Liver (tissue), 9 donors: ENCODE data around the gene NXPH1. TPM values are rescaled to one million over a fixed set of nuclear protein-coding genes. Genes with fewer than 3 reads are reported as not detected.

ENCODE experiments used
- DNase-seq: peaks from one replicate; pipeline ENCODE4 v3.0.0-alpha.2; 2017; ENCODE audit warnings: low spot score
- H3K27ac ChIP-seq, 2 donors: one replicate each; pipeline ENCODE4 v1.7.0; 2013; ENCODE audit warnings: inconsistent platforms in 2 of 2, low read length in 2 of 2, control low read depth in 1 of 2, low read depth in 1 of 2, mild to moderate bottlenecking in 1 of 2
- H3K27me3 ChIP-seq, 4 donors: one replicate each; pipeline versions ENCODE4 v1.6.1 to v1.7.0; 2013; ENCODE audit warnings: low read length in 3 of 4, inconsistent platforms in 1 of 4, mild to moderate bottlenecking in 1 of 4, moderate library complexity in 1 of 4; ENCODE audit not compliant: control insufficient read depth in 4 of 4, insufficient read depth in 4 of 4
- H3K36me3 ChIP-seq, 4 donors: one replicate each; pipeline versions ENCODE4 v1.6.1 to v1.7.0; 2013; ENCODE audit warnings: low read length in 3 of 4, mild to moderate bottlenecking in 3 of 4, low read depth in 1 of 4, moderate library complexity in 1 of 4; ENCODE audit not compliant: control insufficient read depth in 4 of 4, insufficient read depth in 3 of 4
- H3K4me1 ChIP-seq, 4 donors: one replicate each; pipeline versions ENCODE4 v1.6.1 to v1.7.0; 2013; ENCODE audit warnings: low read length in 3 of 4, mild to moderate bottlenecking in 3 of 4, moderate library complexity in 1 of 4; ENCODE audit not compliant: control insufficient read depth in 4 of 4, insufficient read depth in 4 of 4
- H3K4me3 ChIP-seq, 3 donors: one replicate each; pipeline versions ENCODE4 v1.6.1 to v1.7.0; 2013; ENCODE audit warnings: low read length in 3 of 3, control low read depth in 1 of 3, low read depth in 1 of 3, mild to moderate bottlenecking in 1 of 3
- H3K9ac ChIP-seq, 2 donors: one replicate each; pipeline ENCODE4 v1.7.0; 2013; ENCODE audit warnings: low read length in 2 of 2, mild to moderate bottlenecking in 2 of 2, moderate library complexity in 2 of 2, control low read depth in 1 of 2, low read depth in 1 of 2
- H3K9me3 ChIP-seq, 4 donors: one replicate each; pipeline versions ENCODE4 v1.6.1 to v1.7.0; 2013; ENCODE audit warnings: low read length in 3 of 4; ENCODE audit not compliant: control insufficient read depth in 4 of 4
- EGR1 ChIP-seq, 2 donors: IDR thresholded peaks; 2 replicates each; pipeline ENCODE4 v1.6.1; 2016 to 2018; ENCODE audit warnings: antibody characterized with exemption in 2 of 2, low read depth in 2 of 2
- FOXA1 ChIP-seq: IDR thresholded peaks from 2 replicates; pipeline ENCODE4 v1.6.1; 2016; ENCODE audit warnings: antibody characterized with exemption
- FOXA2 ChIP-seq: IDR thresholded peaks from 2 replicates; pipeline ENCODE4 v1.6.1; 2016; ENCODE audit warnings: antibody characterized with exemption
- GABPA ChIP-seq, 2 donors: IDR thresholded peaks in 1 of 2; conservative IDR thresholded peaks in 1 of 2; 2 replicates each; pipeline ENCODE4 v1.6.1; 2016; ENCODE audit warnings: antibody characterized with exemption in 2 of 2, mild to moderate bottlenecking in 1 of 2, moderate library complexity in 1 of 2
- HNF4A ChIP-seq, 2 donors: conservative IDR thresholded peaks; 2 replicates each; pipeline ENCODE4 v1.6.1; 2016; ENCODE audit warnings: antibody characterized with exemption in 2 of 2, mild to moderate bottlenecking in 2 of 2
- HNF4G ChIP-seq: IDR thresholded peaks from 2 replicates; pipeline ENCODE4 v1.6.1; 2016; ENCODE audit warnings: antibody characterized with exemption
- JUND ChIP-seq, 2 donors: IDR thresholded peaks; 2 replicates each; pipeline ENCODE4 v1.6.1; 2016; ENCODE audit warnings: antibody characterized with exemption in 2 of 2
- NR2F2 ChIP-seq: IDR thresholded peaks from 2 replicates; pipeline ENCODE4 v1.6.1; 2016; ENCODE audit warnings: antibody characterized with exemption
- RAD21 ChIP-seq, 2 donors: IDR thresholded peaks; 2 replicates each; pipeline ENCODE4 v1.6.1; 2016; ENCODE audit warnings: antibody characterized with exemption in 2 of 2, mild to moderate bottlenecking in 2 of 2
- REST ChIP-seq: IDR thresholded peaks from 2 replicates; pipeline ENCODE4 v1.6.1; 2016; ENCODE audit warnings: antibody characterized with exemption, mild to moderate bottlenecking
- RXRA ChIP-seq, 2 donors: IDR thresholded peaks; 2 replicates each; pipeline ENCODE4 v1.6.1; 2017 to 2018; ENCODE audit warnings: antibody characterized with exemption in 2 of 2, mild to moderate bottlenecking in 1 of 2
- SP1 ChIP-seq: IDR thresholded peaks from 2 replicates; pipeline ENCODE4 v1.6.1; 2018; ENCODE audit warnings: antibody characterized with exemption, mild to moderate bottlenecking
- TAF1 ChIP-seq: conservative IDR thresholded peaks from 2 replicates; pipeline ENCODE4 v1.6.1; 2016; ENCODE audit warnings: antibody characterized with exemption, mild to moderate bottlenecking
- YY1 ChIP-seq: IDR thresholded peaks from 2 replicates; pipeline ENCODE4 v1.6.1; 2016; ENCODE audit warnings: antibody characterized with exemption, mild to moderate bottlenecking
- WGBS: extraction: QIAGEN DNeasy Blood & Tissue Kit; methylation state at CpG from one replicate; pipeline ENCODE4 v1.1.7; 2013; 5-methylcytosine and 5-hydroxymethylcytosine counted together
- polyA plus RNA-seq, 2 donors: library from polyadenylated mRNA; stranded (reverse) in 1 of 2; unstranded in 1 of 2; fragments of 200-250 nt in 1 of 2; fragments of >200 nt in 1 of 2; fragmentation: Nextera tagmentation in 1 of 2; extraction: Ambion mirVana in 1 of 2; gene quantifications; one replicate each; pipeline versions ENCODE4 v1.2.1 to v1.2.3, GENCODE V29; 2013 to 2015
- total RNA-seq, 2 donors: library from RNA; depleted of rRNA; stranded (reverse); fragments of >200 nt; gene quantifications; one replicate each; pipeline ENCODE4 v1.2.3, GENCODE V29; 2014
- TF ChIP-seq, protein P1 (sequence below): IDR thresholded peaks from 2 replicates; pipeline ENCODE4 v1.6.1; 2016; ENCODE audit warnings: antibody characterized with exemption
- TF ChIP-seq, protein P2 (sequence below): IDR thresholded peaks from 2 replicates; pipeline ENCODE4 v1.6.1; 2016; ENCODE audit warnings: antibody characterized with exemption
- TF ChIP-seq, protein P3 (sequence below): IDR thresholded peaks from 2 replicates; pipeline ENCODE4 v1.6.1; 2016; ENCODE audit warnings: antibody characterized with exemption
- TF ChIP-seq, protein P4 (sequence below): fragments of 150-350 bp; IDR thresholded peaks from 2 replicates; pipeline ENCODE4 v1.5.1; 2017; ENCODE audit warnings: improper control_type of control experiment, low read depth, low read length; ENCODE audit not compliant: missing input control
- donor health status: healthy.
- donor health status: healthy.
- donor health status: healthy.
- donor health status: healthy.
- donor health status: healthy.

Gene NXPH1
- total and polyA plus RNA-seq, 4 donors = not detected

GRCh38 chr7:8668627-8669500 is 235.5 kb downstream of the NXPH1 start:
- no peak for DNase-seq
- Histone ChIP-seq H3K4me3 (no peak overlapping the region), H3K27ac (no peak overlapping the region), H3K36me3 (no peaks in the 10 kb centered on the region), H3K9ac (no peak overlapping the region), H3K4me1 (no peaks in the 10 kb centered on the region), H3K9me3 (no peaks in the 10 kb centered on the region), H3K27me3 (no peaks in the 10 kb centered on the region)
- 58% methylated on average over 6 of the region's 6 CpGs for WGBS
- no peak for TF ChIP-seq TAF1
- no peak for TF ChIP-seq RXRA (IDR thresholded peaks at IDR 0.05)
- no peak for TF ChIP-seq GABPA (IDR thresholded peaks at IDR 0.05 in 1 of 2, conservative IDR thresholded peaks at IDR 0.05 in 1 of 2)
- TF ChIP-seq, protein P1, sequence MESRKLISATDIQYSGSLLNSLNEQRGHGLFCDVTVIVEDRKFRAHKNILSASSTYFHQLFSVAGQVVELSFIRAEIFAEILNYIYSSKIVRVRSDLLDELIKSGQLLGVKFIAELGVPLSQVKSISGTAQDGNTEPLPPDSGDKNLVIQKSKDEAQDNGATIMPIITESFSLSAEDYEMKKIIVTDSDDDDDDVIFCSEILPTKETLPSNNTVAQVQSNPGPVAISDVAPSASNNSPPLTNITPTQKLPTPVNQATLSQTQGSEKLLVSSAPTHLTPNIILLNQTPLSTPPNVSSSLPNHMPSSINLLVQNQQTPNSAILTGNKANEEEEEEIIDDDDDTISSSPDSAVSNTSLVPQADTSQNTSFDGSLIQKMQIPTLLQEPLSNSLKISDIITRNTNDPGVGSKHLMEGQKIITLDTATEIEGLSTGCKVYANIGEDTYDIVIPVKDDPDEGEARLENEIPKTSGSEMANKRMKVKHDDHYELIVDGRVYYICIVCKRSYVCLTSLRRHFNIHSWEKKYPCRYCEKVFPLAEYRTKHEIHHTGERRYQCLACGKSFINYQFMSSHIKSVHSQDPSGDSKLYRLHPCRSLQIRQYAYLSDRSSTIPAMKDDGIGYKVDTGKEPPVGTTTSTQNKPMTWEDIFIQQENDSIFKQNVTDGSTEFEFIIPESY = no peak
- TF ChIP-seq FOXA1 = no peak
- TF ChIP-seq, protein P2, sequence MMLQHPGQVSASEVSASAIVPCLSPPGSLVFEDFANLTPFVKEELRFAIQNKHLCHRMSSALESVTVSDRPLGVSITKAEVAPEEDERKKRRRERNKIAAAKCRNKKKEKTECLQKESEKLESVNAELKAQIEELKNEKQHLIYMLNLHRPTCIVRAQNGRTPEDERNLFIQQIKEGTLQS = no peak
- no peak for TF ChIP-seq JUND (IDR thresholded peaks at IDR 0.05)
- TF ChIP-seq FOXA2 = no peak
- TF ChIP-seq, protein P3, sequence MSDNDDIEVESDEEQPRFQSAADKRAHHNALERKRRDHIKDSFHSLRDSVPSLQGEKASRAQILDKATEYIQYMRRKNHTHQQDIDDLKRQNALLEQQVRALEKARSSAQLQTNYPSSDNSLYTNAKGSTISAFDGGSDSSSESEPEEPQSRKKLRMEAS = no peak
- TF ChIP-seq HNF4A (conservative IDR thresholded peaks at IDR 0.05) = no peak
- TF ChIP-seq HNF4G = no peak
- no peak for TF ChIP-seq EGR1 (IDR thresholded peaks at IDR 0.05; ENCODE audit: low read depth in 2 of 2)
- no peak for TF ChIP-seq NR2F2
- TF ChIP-seq, protein P4, sequence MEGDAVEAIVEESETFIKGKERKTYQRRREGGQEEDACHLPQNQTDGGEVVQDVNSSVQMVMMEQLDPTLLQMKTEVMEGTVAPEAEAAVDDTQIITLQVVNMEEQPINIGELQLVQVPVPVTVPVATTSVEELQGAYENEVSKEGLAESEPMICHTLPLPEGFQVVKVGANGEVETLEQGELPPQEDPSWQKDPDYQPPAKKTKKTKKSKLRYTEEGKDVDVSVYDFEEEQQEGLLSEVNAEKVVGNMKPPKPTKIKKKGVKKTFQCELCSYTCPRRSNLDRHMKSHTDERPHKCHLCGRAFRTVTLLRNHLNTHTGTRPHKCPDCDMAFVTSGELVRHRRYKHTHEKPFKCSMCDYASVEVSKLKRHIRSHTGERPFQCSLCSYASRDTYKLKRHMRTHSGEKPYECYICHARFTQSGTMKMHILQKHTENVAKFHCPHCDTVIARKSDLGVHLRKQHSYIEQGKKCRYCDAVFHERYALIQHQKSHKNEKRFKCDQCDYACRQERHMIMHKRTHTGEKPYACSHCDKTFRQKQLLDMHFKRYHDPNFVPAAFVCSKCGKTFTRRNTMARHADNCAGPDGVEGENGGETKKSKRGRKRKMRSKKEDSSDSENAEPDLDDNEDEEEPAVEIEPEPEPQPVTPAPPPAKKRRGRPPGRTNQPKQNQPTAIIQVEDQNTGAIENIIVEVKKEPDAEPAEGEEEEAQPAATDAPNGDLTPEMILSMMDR = no peak
- TF ChIP-seq RAD21 (IDR thresholded peaks at IDR 0.05) = no peak
- no peak for TF ChIP-seq SP1
- no peak for TF ChIP-seq YY1
- no peak for TF ChIP-seq REST
